Measurements from ENCODE around the gene ANP32B.
"Not testable (repeated sequence)": the region's sequence is repeated elsewhere in the genome, so short reads cannot be mapped to it uniquely, and the experiment has no call there.

Gene ANP32B

GRCh38 chr9:97982683-97983588 is at the start of gene ANP32B:
TSS of gene ANP32B (plus strand) at chr9:97983341. CDS start at chr9:97983556, 215 bp downstream.
- Mint-ChIP-seq H3K9me3 (no peaks in the 10 kb centered on the region), H3K4me1 (peaks cover 47% of the 10 kb centered on the region), H3K27ac (peak within 1 kb of the TSS; percentile 90), H3K4me3 (peak within 1 kb of the TSS; percentile 82), H3K27me3 (no peaks in the 10 kb centered on the region), H3K36me3 (ENCODE audit: low read depth) (peaks cover 20% of the 10 kb centered on the region)
- DNase-seq (peak; percentile 96), ATAC-seq (peak; percentile 85)

- no peaks in the 10 kb centered on the region for H3K27me3 Mint-ChIP-seq
- H3K4me1 Mint-ChIP-seq = peaks cover 46% of the 10 kb centered on the region
- H3K9me3 Mint-ChIP-seq = no peaks in the 10 kb centered on the region
- H3K4me3 Mint-ChIP-seq = no peak overlapping the region
- no peak for DNase-seq
- no peaks in the 10 kb centered on the region for H3K36me3 Mint-ChIP-seq (ENCODE audit: low read depth)
- H3K27ac Mint-ChIP-seq = no peak overlapping the region
- ATAC-seq = no peak
Observed at GRCh38 chr9:97934321-97935115, 48.6 kb upstream of the ANP32B start.

- no peak for DNase-seq
- peaks cover 38% of the 10 kb centered on the region for H3K4me1 Mint-ChIP-seq
- no peaks in the 10 kb centered on the region for H3K27me3 Mint-ChIP-seq
- H3K36me3 Mint-ChIP-seq (ENCODE audit: low read depth) = no peaks in the 10 kb centered on the region
- H3K27ac Mint-ChIP-seq = no peak overlapping the region
- no peak for ATAC-seq
- no peak overlapping the region for H3K4me3 Mint-ChIP-seq
- H3K9me3 Mint-ChIP-seq = no peaks in the 10 kb centered on the region
Observed at GRCh38 chr9:97935276-97935675, 47.9 kb upstream of the ANP32B start.

- H3K4me1 Mint-ChIP-seq = peaks cover 22% of the 10 kb centered on the region
- no peaks in the 10 kb centered on the region for H3K27me3 Mint-ChIP-seq
- H3K36me3 Mint-ChIP-seq (ENCODE audit: low read depth) = no peaks in the 10 kb centered on the region
- no peaks in the 10 kb centered on the region for H3K9me3 Mint-ChIP-seq
- H3K27ac Mint-ChIP-seq = no peak overlapping the region
- ATAC-seq (no peak), DNase-seq (no peak)
- H3K4me3 Mint-ChIP-seq = no peak overlapping the region
Observed at GRCh38 chr9:97936998-97937397, 46.1 kb upstream of the ANP32B start.

- DNase-seq (peak; percentile 18), ATAC-seq (peak; percentile 73)
- Mint-ChIP-seq H3K4me3 (no peak within 1 kb of the TSS), H3K9me3 (no peaks in the 10 kb centered on the region), H3K36me3 (ENCODE audit: low read depth) (no peaks in the 10 kb centered on the region), H3K27me3 (no peaks in the 10 kb centered on the region), H3K4me1 (peaks cover 20% of the 10 kb centered on the region), H3K27ac (peak within 1 kb of the TSS; percentile 74)
Observed at GRCh38 chr9:97938081-97938644, 45.0 kb upstream of the ANP32B start, which contains the start of gene HEMGN. TSS of gene HEMGN (minus strand) at chr9:97938172. CDS start at chr9:97938136, 36 bp downstream.

- DNase-seq (no peak), ATAC-seq (no peak)
- Mint-ChIP-seq H3K4me3 (no peak overlapping the region), H3K27me3 (no peaks in the 10 kb centered on the region), H3K27ac (no peak overlapping the region), H3K36me3 (ENCODE audit: low read depth) (no peaks in the 10 kb centered on the region), H3K9me3 (no peaks in the 10 kb centered on the region), H3K4me1 (peaks cover 15% of the 10 kb centered on the region)
Observed at GRCh38 chr9:97940233-97940632, 42.9 kb upstream of the ANP32B start.

- no peaks in the 10 kb centered on the region for H3K9me3 Mint-ChIP-seq
- H3K27me3 Mint-ChIP-seq = no peaks in the 10 kb centered on the region
- H3K27ac Mint-ChIP-seq = no peak overlapping the region
- H3K36me3 Mint-ChIP-seq (ENCODE audit: low read depth) = no peaks in the 10 kb centered on the region
- H3K4me3 Mint-ChIP-seq = no peak overlapping the region
- DNase-seq (no peak), ATAC-seq (no peak)
- peaks cover 14% of the 10 kb centered on the region for H3K4me1 Mint-ChIP-seq
Observed at GRCh38 chr9:97940741-97941140, 42.4 kb upstream of the ANP32B start.

- Mint-ChIP-seq H3K36me3 (ENCODE audit: low read depth) (no peaks in the 10 kb centered on the region), H3K4me1 (peaks cover 14% of the 10 kb centered on the region), H3K27ac (no peak overlapping the region)
Observed at GRCh38 chr9:97941323-97941722, 41.8 kb upstream of the ANP32B start.

GRCh38 chr9:97943308-97943855 is 39.8 kb upstream of the ANP32B start:
- no peak overlapping the region for H3K27ac Mint-ChIP-seq
- H3K4me1 Mint-ChIP-seq = peaks cover 5% of the 10 kb centered on the region
- DNase-seq (no peak), ATAC-seq (no peak)
- H3K4me3 Mint-ChIP-seq = no peak overlapping the region
- no peaks in the 10 kb centered on the region for H3K36me3 Mint-ChIP-seq (ENCODE audit: low read depth)
- H3K27me3 Mint-ChIP-seq = no peaks in the 10 kb centered on the region
- H3K9me3 Mint-ChIP-seq = no peaks in the 10 kb centered on the region

More at GRCh38 chr9:97941323-97941722, 41.8 kb upstream of the ANP32B start:
- Mint-ChIP-seq H3K9me3 (no peaks in the 10 kb centered on the region), H3K4me3 (no peak overlapping the region), H3K27me3 (no peaks in the 10 kb centered on the region)
- DNase-seq (no peak), ATAC-seq (no peak)

- H3K27ac Mint-ChIP-seq = no peak overlapping the region
- H3K4me3 Mint-ChIP-seq = no peak overlapping the region
- ATAC-seq = no peak
- H3K4me1 Mint-ChIP-seq = no peaks in the 10 kb centered on the region
- H3K36me3 Mint-ChIP-seq (ENCODE audit: low read depth) = no peaks in the 10 kb centered on the region
- no peaks in the 10 kb centered on the region for H3K9me3 Mint-ChIP-seq
- H3K27me3 Mint-ChIP-seq = no peaks in the 10 kb centered on the region
- DNase-seq = no peak
Observed at GRCh38 chr9:97944612-97945011, 38.5 kb upstream of the ANP32B start.

GRCh38 chr9:97945470-97945869 is 37.7 kb upstream of the ANP32B start:
- not testable (repeated sequence) for H3K4me1 Mint-ChIP-seq; H3K27me3 Mint-ChIP-seq; H3K4me3 Mint-ChIP-seq; H3K36me3 Mint-ChIP-seq (ENCODE audit: low read depth); H3K9me3 Mint-ChIP-seq; H3K27ac Mint-ChIP-seq; ATAC-seq; DNase-seq

GRCh38 chr9:97947094-97947493 is 36.0 kb upstream of the ANP32B start:
- not testable (repeated sequence) for H3K27ac Mint-ChIP-seq; DNase-seq; ATAC-seq; H3K4me1 Mint-ChIP-seq; H3K36me3 Mint-ChIP-seq (ENCODE audit: low read depth); H3K9me3 Mint-ChIP-seq; H3K4me3 Mint-ChIP-seq; H3K27me3 Mint-ChIP-seq

GRCh38 chr9:97950873-97951272 is 32.3 kb upstream of the ANP32B start:
- not testable (repeated sequence) for H3K36me3 Mint-ChIP-seq (ENCODE audit: low read depth); H3K27me3 Mint-ChIP-seq; ATAC-seq; H3K4me3 Mint-ChIP-seq; H3K4me1 Mint-ChIP-seq; H3K9me3 Mint-ChIP-seq; H3K27ac Mint-ChIP-seq; DNase-seq

GRCh38 chr9:97954550-97954989 is 28.6 kb upstream of the ANP32B start:
- H3K36me3 Mint-ChIP-seq (ENCODE audit: low read depth) = no peaks in the 10 kb centered on the region
- DNase-seq (peak; percentile 43), ATAC-seq (peak; percentile 85)

More at GRCh38 chr9:97954550-97954989, 28.6 kb upstream of the ANP32B start:
- Mint-ChIP-seq H3K27ac (no peak overlapping the region), H3K9me3 (no peaks in the 10 kb centered on the region), H3K4me1 (peaks cover 2% of the 10 kb centered on the region), H3K4me3 (no peak overlapping the region), H3K27me3 (no peaks in the 10 kb centered on the region)

Measured in activated naive CD8-positive, alpha-beta T cell treated with anti-CD3 and anti-CD28 coated beads, Interleukin-2, amount 50 U/mL, for 24 hours (primary cell).